Measurements from ENCODE around the gene ZNF143. TPM values are rescaled to one million over a fixed set of nuclear protein-coding genes. Genes with fewer than 3 reads are reported as not detected.

Gene ZNF143
- total RNA-seq, 1 experiment from 2014 or later = 35.8 TPM

DNA sequence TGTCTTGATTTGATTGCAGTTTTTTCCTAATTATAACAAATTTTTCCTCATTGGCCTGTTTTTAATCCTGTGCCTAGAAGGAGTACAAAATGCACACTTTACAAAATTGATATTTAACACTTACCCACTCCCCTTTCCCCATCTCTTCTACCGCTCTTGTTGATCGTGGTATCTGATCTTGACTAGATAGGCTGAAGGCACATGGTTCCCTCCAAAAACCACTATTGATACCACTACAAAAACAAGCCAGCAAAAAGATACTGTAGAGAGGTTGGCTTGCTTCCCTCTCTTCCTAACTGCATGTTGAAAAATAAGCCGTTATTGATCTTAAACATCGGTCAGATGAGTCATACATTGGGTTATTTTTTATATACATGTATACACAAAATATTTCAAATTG lies 14.6 kb upstream of the ZNF143 start:
- peaks cover 9% of the 10 kb centered on the region for H3K9me3 Mint-ChIP-seq
- ChIA-PET CTCF (no interaction called here), POLR2A (no interaction called here)
- no peak overlapping the region for H3K4me3 Mint-ChIP-seq
- peaks cover 52% of the 10 kb centered on the region for H3K36me3 Mint-ChIP-seq
- no peaks in the 10 kb centered on the region for H3K4me1 Mint-ChIP-seq
- ATAC-seq (no peak), DNase-seq (ENCODE audit: low spot score) (no peak)
- H3K27ac Mint-ChIP-seq = no peak overlapping the region
- TF ChIP-seq CBFB (CRISPR knock-in tag; IDR thresholded peaks at IDR 0.05; ENCODE audit: low read depth) (no peak), SMAD3 (CRISPR knock-in tag; IDR thresholded peaks at IDR 0.05; ENCODE audit: borderline replicate concordance) (no peak), IRF2 (CRISPR knock-in tag; IDR thresholded peaks at IDR 0.05; ENCODE audit: borderline replicate concordance, low read depth) (no peak), ZNF423 (CRISPR knock-in tag; IDR thresholded peaks at IDR 0.05) (no peak), TCF7 (CRISPR knock-in tag; IDR thresholded peaks at IDR 0.05; ENCODE audit: low read depth) (no peak), JUN (CRISPR knock-in tag; IDR thresholded peaks at IDR 0.05) (no peak), NR3C1 (CRISPR knock-in tag; conservative IDR thresholded peaks at IDR 0.05; ENCODE audit: low read depth) (no peak), NFATC4 (CRISPR knock-in tag; IDR thresholded peaks at IDR 0.05) (no peak), TEAD1 (CRISPR knock-in tag; IDR thresholded peaks at IDR 0.05) (no peak), ZNF121 (CRISPR knock-in tag; IDR thresholded peaks at IDR 0.05) (no peak), ZNF416 (CRISPR knock-in tag; IDR thresholded peaks at IDR 0.05) (no peak), SMAD4 (CRISPR knock-in tag; IDR thresholded peaks at IDR 0.05) (no peak), NFE2L1 (CRISPR knock-in tag; IDR thresholded peaks at IDR 0.05) (no peak)
- TF ChIP-seq, protein P1, sequence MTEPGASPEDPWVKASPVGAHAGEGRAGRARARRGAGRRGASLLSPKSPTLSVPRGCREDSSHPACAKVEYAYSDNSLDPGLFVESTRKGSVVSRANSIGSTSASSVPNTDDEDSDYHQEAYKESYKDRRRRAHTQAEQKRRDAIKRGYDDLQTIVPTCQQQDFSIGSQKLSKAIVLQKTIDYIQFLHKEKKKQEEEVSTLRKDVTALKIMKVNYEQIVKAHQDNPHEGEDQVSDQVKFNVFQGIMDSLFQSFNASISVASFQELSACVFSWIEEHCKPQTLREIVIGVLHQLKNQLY (CRISPR knock-in tag; IDR thresholded peaks at IDR 0.05) = no peak
- TF ChIP-seq, protein P2, sequence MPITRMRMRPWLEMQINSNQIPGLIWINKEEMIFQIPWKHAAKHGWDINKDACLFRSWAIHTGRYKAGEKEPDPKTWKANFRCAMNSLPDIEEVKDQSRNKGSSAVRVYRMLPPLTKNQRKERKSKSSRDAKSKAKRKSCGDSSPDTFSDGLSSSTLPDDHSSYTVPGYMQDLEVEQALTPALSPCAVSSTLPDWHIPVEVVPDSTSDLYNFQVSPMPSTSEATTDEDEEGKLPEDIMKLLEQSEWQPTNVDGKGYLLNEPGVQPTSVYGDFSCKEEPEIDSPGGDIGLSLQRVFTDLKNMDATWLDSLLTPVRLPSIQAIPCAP (CRISPR knock-in tag; IDR thresholded peaks at IDR 0.05) = no peak
- TF ChIP-seq, protein P3, sequence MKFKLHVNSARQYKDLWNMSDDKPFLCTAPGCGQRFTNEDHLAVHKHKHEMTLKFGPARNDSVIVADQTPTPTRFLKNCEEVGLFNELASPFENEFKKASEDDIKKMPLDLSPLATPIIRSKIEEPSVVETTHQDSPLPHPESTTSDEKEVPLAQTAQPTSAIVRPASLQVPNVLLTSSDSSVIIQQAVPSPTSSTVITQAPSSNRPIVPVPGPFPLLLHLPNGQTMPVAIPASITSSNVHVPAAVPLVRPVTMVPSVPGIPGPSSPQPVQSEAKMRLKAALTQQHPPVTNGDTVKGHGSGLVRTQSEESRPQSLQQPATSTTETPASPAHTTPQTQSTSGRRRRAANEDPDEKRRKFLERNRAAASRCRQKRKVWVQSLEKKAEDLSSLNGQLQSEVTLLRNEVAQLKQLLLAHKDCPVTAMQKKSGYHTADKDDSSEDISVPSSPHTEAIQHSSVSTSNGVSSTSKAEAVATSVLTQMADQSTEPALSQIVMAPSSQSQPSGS (CRISPR knock-in tag; IDR thresholded peaks at IDR 0.05; ENCODE audit: borderline replicate concordance, low read depth) = no peak
- TF ChIP-seq, protein P4, sequence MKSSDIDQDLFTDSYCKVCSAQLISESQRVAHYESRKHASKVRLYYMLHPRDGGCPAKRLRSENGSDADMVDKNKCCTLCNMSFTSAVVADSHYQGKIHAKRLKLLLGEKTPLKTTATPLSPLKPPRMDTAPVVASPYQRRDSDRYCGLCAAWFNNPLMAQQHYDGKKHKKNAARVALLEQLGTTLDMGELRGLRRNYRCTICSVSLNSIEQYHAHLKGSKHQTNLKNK (CRISPR knock-in tag; IDR thresholded peaks at IDR 0.05) = no peak
- TF ChIP-seq, protein P5, sequence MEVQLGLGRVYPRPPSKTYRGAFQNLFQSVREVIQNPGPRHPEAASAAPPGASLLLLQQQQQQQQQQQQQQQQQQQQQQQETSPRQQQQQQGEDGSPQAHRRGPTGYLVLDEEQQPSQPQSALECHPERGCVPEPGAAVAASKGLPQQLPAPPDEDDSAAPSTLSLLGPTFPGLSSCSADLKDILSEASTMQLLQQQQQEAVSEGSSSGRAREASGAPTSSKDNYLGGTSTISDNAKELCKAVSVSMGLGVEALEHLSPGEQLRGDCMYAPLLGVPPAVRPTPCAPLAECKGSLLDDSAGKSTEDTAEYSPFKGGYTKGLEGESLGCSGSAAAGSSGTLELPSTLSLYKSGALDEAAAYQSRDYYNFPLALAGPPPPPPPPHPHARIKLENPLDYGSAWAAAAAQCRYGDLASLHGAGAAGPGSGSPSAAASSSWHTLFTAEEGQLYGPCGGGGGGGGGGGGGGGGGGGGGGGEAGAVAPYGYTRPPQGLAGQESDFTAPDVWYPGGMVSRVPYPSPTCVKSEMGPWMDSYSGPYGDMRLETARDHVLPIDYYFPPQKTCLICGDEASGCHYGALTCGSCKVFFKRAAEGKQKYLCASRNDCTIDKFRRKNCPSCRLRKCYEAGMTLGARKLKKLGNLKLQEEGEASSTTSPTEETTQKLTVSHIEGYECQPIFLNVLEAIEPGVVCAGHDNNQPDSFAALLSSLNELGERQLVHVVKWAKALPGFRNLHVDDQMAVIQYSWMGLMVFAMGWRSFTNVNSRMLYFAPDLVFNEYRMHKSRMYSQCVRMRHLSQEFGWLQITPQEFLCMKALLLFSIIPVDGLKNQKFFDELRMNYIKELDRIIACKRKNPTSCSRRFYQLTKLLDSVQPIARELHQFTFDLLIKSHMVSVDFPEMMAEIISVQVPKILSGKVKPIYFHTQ (CRISPR knock-in tag; IDR thresholded peaks at IDR 0.05) = no peak
- TF ChIP-seq, protein P6, sequence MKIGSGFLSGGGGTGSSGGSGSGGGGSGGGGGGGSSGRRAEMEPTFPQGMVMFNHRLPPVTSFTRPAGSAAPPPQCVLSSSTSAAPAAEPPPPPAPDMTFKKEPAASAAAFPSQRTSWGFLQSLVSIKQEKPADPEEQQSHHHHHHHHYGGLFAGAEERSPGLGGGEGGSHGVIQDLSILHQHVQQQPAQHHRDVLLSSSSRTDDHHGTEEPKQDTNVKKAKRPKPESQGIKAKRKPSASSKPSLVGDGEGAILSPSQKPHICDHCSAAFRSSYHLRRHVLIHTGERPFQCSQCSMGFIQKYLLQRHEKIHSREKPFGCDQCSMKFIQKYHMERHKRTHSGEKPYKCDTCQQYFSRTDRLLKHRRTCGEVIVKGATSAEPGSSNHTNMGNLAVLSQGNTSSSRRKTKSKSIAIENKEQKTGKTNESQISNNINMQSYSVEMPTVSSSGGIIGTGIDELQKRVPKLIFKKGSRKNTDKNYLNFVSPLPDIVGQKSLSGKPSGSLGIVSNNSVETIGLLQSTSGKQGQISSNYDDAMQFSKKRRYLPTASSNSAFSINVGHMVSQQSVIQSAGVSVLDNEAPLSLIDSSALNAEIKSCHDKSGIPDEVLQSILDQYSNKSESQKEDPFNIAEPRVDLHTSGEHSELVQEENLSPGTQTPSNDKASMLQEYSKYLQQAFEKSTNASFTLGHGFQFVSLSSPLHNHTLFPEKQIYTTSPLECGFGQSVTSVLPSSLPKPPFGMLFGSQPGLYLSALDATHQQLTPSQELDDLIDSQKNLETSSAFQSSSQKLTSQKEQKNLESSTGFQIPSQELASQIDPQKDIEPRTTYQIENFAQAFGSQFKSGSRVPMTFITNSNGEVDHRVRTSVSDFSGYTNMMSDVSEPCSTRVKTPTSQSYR (CRISPR knock-in tag; IDR thresholded peaks at IDR 0.05) = no peak
- H3K27me3 Mint-ChIP-seq (ENCODE audit: low read depth) = no peaks in the 10 kb centered on the region

All from WTC11 (cell line).